Lower leg skin (tissue), 4 donors: Measurements from ENCODE around the gene SMC6. TPM values are rescaled to one million over a fixed set of nuclear protein-coding genes. Genes with fewer than 3 reads are reported as not detected.

Source experiments
- DNase-seq, 2 donors: peaks; one replicate each; pipeline ENCODE4 v3.0.0-alpha.2; 2019; ENCODE audit warnings: low spot score in 2 of 2
- H3K4me3 ChIP-seq: fragments of 200-600 bp; sonication (generic); 2 replicates; pipeline ENCODE4 v1.5.1; 2017; ENCODE audit warnings: mild to moderate bottlenecking, low read depth; ENCODE audit not compliant: poor library complexity, severe bottlenecking
- CTCF ChIP-seq, 3 donors: fragments of 450-650 bp; IDR thresholded peaks; one replicate each; pipeline ENCODE4 v1.5.1; 2016; ENCODE audit warnings: antibody characterized with exemption in 3 of 3, mild to moderate bottlenecking in 3 of 3, moderate library complexity in 2 of 3
- POLR2A ChIP-seq, 2 donors: fragments of 450-650 bp; IDR thresholded peaks; one replicate each; pipeline ENCODE4 v1.6.1; 2016 to 2017; ENCODE audit warnings: antibody characterized with exemption in 2 of 2, mild to moderate bottlenecking in 1 of 2, moderate library complexity in 1 of 2
- WGBS, 2 donors: methylation state at CpG; one replicate each; pipeline ENCODE4 v1.1.5; 2018; 5-methylcytosine and 5-hydroxymethylcytosine counted together
- intact Hi-C: fragments of 100-400 bp; cut with DNase I; formaldehyde crosslinking; loops from one replicate; pipeline ENCODE4 v1.15.0; 2023; ENCODE audit warnings: low total_unique reads
- total RNA-seq, 4 donors: library from RNA; depleted of rRNA; stranded (reverse); fragments of >200 nt; gene quantifications; one replicate each; pipeline ENCODE4 v1.1.0, GENCODE V29; 2016

Gene SMC6
- total RNA-seq, 4 donors from 2014 or later = 14.2 to 17.9 (median 15.4) TPM

- intact Hi-C loops = no loop called here
- TF ChIP-seq POLR2A (IDR thresholded peaks at IDR 0.05) = no peak
- no peak for TF ChIP-seq CTCF (IDR thresholded peaks at IDR 0.05)
- no peak overlapping the region for H3K4me3 ChIP-seq
- no peak for DNase-seq
- 97 to 98% methylated on average over 2 of the region's 2 CpGs for WGBS, 2 donors
Observed at GRCh38 chr2:17740203-17740602, 13.4 kb downstream of the SMC6 start.

- no peak overlapping the region for H3K4me3 ChIP-seq
- WGBS, 2 donors = 80 to 88% methylated on average over 1 of the region's 1 CpG
- no peak for DNase-seq
- TF ChIP-seq POLR2A (IDR thresholded peaks at IDR 0.05) = no peak
- no peak for TF ChIP-seq CTCF (IDR thresholded peaks at IDR 0.05)
- intact Hi-C loops = no loop called here
Observed at GRCh38 chr2:17736989-17737388, 16.6 kb downstream of the SMC6 start.

GRCh38 chr2:17735864-17736263, 17.7 kb downstream of the SMC6 start:
- no peak overlapping the region for H3K4me3 ChIP-seq
- TF ChIP-seq POLR2A (IDR thresholded peaks at IDR 0.05) (no peak), CTCF (IDR thresholded peaks at IDR 0.05) (no peak)
- WGBS, 2 donors = 92 to 95% methylated on average over 2 of the region's 2 CpGs
- intact Hi-C loops = no loop called here
- DNase-seq = no peak

- WGBS, 2 donors = 83 to 100% methylated on average over 1 of the region's 1 CpG
- DNase-seq = no peak
- intact Hi-C loops = no loop called here
- H3K4me3 ChIP-seq = no peak overlapping the region
- TF ChIP-seq CTCF (IDR thresholded peaks at IDR 0.05) = no peak
- TF ChIP-seq POLR2A (IDR thresholded peaks at IDR 0.05) = no peak
Observed at GRCh38 chr2:17733599-17733998, 20.0 kb downstream of the SMC6 start.

GRCh38 chr2:17729880-17730279, 23.7 kb downstream of the SMC6 start:
- intact Hi-C loops = no loop called here
- no peak for DNase-seq
- H3K4me3 ChIP-seq = no peak overlapping the region
- TF ChIP-seq CTCF (IDR thresholded peaks at IDR 0.05) (no peak), POLR2A (IDR thresholded peaks at IDR 0.05) (no peak)
- WGBS, 2 donors = 90 to 93% methylated on average over 2 of the region's 2 CpGs

- WGBS, 2 donors = 92 to 93% methylated on average over 6 of the region's 6 CpGs
- intact Hi-C loops = no loop called here
- TF ChIP-seq CTCF (IDR thresholded peaks at IDR 0.05) = no peak
- TF ChIP-seq POLR2A (IDR thresholded peaks at IDR 0.05) = no peak
Observed at GRCh38 chr2:17728210-17728609, 25.4 kb downstream of the SMC6 start.

More at GRCh38 chr2:17728210-17728609, 25.4 kb downstream of the SMC6 start:
- no peak overlapping the region for H3K4me3 ChIP-seq
- no peak for DNase-seq
